Left renal pelvis (tissue), 4 donors: ENCODE measurements around the gene KRTAP10-12. TPM values are rescaled to one million over a fixed set of nuclear protein-coding genes. Genes with fewer than 3 reads are reported as not detected.
"Not testable (repeated sequence)": the region's sequence is repeated elsewhere in the genome, so short reads cannot be mapped to it uniquely, and the experiment has no call there.

Experiments
- DNase-seq, 4 donors: peaks; one replicate each; pipeline ENCODE4 v3.0.0-alpha.2; 2013; ENCODE audit warnings: low read depth in 4 of 4, low spot score in 3 of 4
- polyA plus RNA-seq, 4 donors: library from polyadenylated mRNA; unstranded; fragments of 120-200 nt; gene quantifications; one replicate each; pipeline ENCODE4 v1.2.1, GENCODE V29; 2013; ENCODE audit not compliant: insufficient read length in 4 of 4

Gene KRTAP10-12
- polyA plus RNA-seq, result not detected

- not testable (repeated sequence) for DNase-seq
These were observed at the start of gene KRTAP10-12 for GRCh38 chr21:44697172-44697810. KRTAP10-12 (plus strand) TSS chr21:44697172; CDS start chr21:44697202, 30 bp downstream.

DNA sequence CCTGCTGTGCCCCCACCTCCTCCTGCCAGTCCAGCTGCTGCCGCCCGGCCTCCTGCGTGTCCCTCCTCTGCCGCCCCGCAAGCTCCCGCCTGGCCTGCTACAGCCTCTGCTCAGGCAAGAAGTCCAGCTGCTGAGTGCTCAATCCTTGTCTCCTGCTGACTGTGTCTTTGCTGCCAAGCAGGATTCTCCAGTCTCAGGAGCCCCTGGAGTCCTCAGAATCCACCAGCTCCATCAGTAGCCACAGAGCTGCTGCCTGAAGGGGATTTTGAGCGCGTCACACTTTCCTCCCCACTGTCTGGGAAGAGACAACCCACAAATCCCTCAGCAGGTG lies 49.8 kb upstream of the KRTAP10-12 start:
- no peak for DNase-seq

DNA sequence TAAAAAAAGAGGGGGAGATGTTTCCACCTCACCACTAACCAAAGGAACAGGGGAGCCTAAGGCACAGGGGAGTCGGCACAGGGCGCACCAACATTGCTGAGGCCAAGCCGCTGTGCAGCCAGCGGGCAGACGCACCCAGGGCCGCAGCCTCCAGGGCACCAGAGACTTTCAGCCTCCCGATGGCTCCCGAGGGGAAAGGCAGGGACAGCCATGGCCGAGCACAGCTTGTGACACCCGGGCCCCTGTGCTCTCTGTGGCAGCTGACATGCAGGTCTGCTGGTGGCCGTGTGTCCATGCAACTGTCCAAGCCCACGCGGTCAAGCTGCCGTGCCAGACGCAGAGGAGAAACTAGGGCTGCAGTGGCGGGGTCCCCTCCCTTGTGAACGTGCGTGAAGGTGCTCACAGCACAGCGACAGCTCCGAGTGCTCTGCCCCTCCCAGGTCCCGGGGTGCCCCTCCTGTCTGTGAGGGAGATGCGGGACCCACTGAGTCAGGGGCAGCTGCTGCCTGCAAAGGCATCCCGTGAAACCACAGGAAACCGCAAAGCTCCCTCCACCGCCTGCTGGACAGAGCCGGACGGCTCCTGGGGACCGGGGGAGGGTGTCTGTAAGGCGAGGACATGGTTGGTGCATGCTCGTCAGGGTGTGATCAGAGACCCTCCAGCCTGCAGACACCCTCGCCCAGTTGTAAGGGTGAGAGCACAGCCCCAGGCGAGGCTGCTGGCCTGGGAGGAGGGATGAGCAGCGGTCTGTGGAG lies 48.2 kb upstream of the KRTAP10-12 start:
- no peak for DNase-seq

GRCh38 chr21:44649521-44650100 lies 47.4 kb upstream of the KRTAP10-12 start:
- no peak for DNase-seq

- no peak for DNase-seq
These were observed 46.6 kb upstream of the KRTAP10-12 start for GRCh38 chr21:44650265-44650972.

DNA sequence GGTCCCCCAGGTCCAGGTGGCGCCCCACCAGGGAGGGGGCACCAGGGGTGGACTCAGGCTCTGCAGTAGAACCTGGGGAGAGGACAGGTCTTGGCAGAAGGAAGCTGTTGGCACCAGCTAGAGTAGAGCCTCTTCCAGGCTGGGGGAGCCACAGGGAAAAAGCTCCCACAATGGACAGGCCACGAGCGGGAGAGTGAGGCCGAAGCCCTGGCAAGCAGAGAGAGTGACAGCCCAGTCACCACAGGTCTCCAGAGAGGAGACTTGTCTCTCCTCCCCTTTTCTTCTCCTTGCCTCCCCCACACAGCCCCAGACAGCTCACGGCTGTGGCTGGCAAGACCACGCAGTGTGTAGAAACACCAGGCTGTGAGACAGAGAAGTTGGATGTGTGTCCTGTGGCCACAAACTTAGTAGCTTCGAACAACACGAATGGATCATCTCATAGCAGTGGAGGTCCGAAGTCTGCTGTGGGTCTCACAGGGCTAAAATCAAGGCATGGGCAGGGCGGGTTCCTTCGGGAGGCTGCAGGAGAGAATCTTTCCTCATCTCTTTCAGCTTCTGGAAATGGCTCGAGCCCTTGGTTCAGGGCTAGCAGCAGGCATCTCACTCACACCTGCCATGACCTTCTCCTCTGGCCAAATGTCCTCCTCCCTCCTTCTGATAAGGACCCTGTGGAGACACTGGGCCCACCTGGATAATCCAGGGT lies 45.8 kb upstream of the KRTAP10-12 start:
- DNase-seq, result no peak

DNA sequence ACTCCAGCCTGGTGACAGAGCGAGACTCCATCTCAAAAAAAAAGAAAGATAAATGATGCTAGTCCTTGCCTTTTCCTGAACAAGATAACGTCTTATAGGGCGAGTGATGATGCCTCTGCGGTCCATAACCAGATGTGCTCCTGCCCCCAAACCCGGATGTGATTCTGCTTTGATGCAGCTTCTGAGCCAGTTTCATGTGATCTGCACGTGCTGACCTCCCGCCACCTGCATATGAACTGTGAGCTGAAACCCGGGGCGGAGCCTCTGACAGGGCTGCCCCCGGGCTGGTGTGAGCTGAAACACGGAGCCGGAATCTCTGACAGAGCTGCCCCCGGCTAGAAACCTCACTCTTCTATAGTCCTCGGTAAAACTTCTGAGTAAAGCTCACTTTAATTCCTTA lies 43.8 kb upstream of the KRTAP10-12 start:
- DNase-seq, result no peak

GRCh38 chr21:44653656-44654575 lies 43.1 kb upstream of the KRTAP10-12 start:
- no peak for DNase-seq

DNA sequence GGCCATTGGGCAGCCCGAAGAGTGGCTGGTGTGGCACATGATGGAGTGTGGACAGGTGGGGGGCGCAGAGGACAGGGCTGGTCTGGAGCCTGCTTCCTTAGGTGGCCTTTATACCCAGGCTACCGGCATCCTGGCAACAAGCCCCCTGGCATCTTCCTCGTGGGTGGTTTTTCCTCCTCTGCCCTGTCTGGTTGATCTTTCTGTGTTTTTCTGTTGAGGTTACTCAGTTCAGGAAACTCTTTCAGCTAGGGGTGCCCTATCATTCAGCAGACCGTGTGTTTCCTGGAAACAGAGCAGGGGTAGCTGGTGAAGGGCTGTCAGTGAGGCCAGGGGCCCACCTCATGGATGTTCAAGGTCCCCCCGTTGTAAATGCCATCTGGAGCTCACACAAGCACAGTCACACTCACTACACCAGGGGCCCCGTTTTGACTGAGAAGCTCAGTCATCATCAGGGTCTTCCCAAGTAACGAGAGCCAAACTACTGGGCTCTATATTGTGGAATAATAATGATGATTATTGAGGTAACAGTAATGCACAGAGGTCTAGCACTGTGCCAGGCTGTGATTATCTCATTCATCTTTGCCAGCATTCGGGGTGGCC lies 42.3 kb upstream of the KRTAP10-12 start, which contains the start of gene KRTAP12-4:
Gene KRTAP12-4, minus strand, starts transcription at position 84 of the 600 bp plus-strand sequence. Its CDS starts 45 bp downstream, at position 39.
- no peak for DNase-seq

DNA sequence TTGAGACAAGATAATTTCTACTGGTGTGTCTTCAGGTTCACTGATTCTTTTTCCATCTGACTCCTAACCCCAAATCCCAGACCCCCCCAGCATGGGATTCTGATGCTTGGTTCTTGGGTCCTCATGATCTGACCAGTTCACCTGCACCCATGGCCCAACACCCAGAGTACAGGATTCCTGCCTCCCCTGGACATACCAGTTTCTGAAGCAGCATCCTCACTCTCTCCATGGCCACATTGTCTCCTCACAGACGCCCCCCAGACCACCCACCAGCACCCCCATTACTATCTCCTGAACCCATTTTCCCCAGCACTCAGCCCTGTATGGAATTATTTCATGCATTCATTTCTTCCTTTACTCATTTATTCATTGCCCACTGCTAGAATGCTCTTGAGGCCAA lies 40.1 kb upstream of the KRTAP10-12 start:
- DNase-seq, result no peak

- no peak for DNase-seq
These were observed 39.1 kb upstream of the KRTAP10-12 start, which contains the start of gene KRTAP12-3 for GRCh38 chr21:44657635-44658540. KRTAP12-3 (plus strand) TSS chr21:44657932; CDS start chr21:44657980, 48 bp downstream.

DNA sequence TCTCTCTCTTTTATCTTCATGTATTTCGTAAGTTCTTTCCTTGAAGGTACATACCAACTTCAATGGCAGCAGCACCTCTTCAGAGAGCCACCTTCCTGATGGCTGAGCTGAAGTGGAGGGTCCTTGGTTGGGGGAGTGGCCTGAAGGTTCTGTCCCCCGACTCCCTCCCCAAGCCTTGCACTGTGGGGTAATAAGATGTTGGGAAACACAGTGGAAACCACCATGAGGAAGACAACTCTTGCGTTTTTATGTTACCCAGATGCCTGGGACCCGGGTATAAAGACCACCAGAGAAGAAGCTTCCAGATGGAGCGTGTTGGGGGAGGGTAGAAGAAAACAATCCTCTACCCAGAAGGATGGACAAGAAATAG lies 38.4 kb upstream of the KRTAP10-12 start:
- no peak for DNase-seq

GRCh38 chr21:44658913-44659595 lies 37.9 kb upstream of the KRTAP10-12 start:
- DNase-seq, result no peak

DNA sequence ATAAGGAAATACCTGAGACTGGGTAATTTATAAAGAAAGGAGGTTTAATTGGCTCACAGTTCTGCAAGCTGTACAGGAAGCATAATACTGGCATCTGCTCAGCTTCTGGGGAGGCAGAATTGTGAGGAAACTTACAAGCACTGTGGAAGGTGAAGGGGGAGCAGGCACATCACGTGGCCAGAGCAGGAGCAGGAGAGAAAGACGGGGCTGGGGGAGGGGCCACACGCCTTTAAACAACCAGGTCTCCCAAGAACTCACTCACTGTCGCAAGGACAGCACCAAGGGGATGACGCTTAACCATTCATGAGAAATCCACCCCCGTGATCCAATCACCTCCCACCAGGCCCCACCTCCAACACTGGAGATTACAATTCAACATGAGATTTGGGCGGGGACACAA lies 35.4 kb upstream of the KRTAP10-12 start:
- DNase-seq, result not testable (repeated sequence)

GRCh38 chr21:44664691-44665090 lies 32.3 kb upstream of the KRTAP10-12 start:
- DNase-seq, result no peak

- no peak for DNase-seq
These were observed 30.3 kb upstream of the KRTAP10-12 start, which contains the start of gene KRTAP12-2 for GRCh38 chr21:44666401-44667320. KRTAP12-2 (minus strand) TSS chr21:44666927; CDS start chr21:44666886, 41 bp downstream.
